ENCODE measurements around the gene SLC33A1.
"Not testable (repeated sequence)": the region's sequence is repeated elsewhere in the genome, so short reads cannot be mapped to it uniquely, and the experiment has no call there.

SLC33A1 gene

GRCh38 chr3:155854141-155854940 lies at the start of gene SLC33A1:
TSS of gene SLC33A1 (minus strand) at chr3:155854427. CDS start at chr3:155853997, 430 bp downstream.
- peak; percentile 98 for DNase-seq (ENCODE audit: low read depth)

GRCh38 chr3:155895379-155895900 lies 41.2 kb upstream of the SLC33A1 start:
- no peak for DNase-seq (ENCODE audit: low read depth)

GRCh38 chr3:155891321-155891720 lies 37.1 kb upstream of the SLC33A1 start:
- DNase-seq (ENCODE audit: low read depth) = peak; percentile 51

- peak; percentile 45 for DNase-seq (ENCODE audit: low read depth)
Observed at GRCh38 chr3:155890671-155891190, 36.5 kb upstream of the SLC33A1 start.

- DNase-seq (ENCODE audit: low read depth) = no peak
Observed at GRCh38 chr3:155889952-155890351, 35.7 kb upstream of the SLC33A1 start.

- DNase-seq (ENCODE audit: low read depth) = no peak
Observed at GRCh38 chr3:155889212-155889611, 35.0 kb upstream of the SLC33A1 start.

- DNase-seq (ENCODE audit: low read depth) = no peak
Observed at GRCh38 chr3:155886915-155887314, 32.7 kb upstream of the SLC33A1 start.

GRCh38 chr3:155886348-155886747 lies 32.1 kb upstream of the SLC33A1 start:
- DNase-seq (ENCODE audit: low read depth) = not testable (repeated sequence)

- DNase-seq (ENCODE audit: low read depth) = no peak
Observed at GRCh38 chr3:155885292-155885691, 31.1 kb upstream of the SLC33A1 start.

GRCh38 chr3:155884292-155884691 lies 30.1 kb upstream of the SLC33A1 start:
- DNase-seq (ENCODE audit: low read depth) = no peak

- no peak for DNase-seq (ENCODE audit: low read depth)
Observed at GRCh38 chr3:155880286-155880685, 26.1 kb upstream of the SLC33A1 start.

GRCh38 chr3:155876503-155876902 lies 22.3 kb upstream of the SLC33A1 start:
- no peak for DNase-seq (ENCODE audit: low read depth)

- no peak for DNase-seq (ENCODE audit: low read depth)
Observed at GRCh38 chr3:155876037-155876436, 21.8 kb upstream of the SLC33A1 start.

- DNase-seq (ENCODE audit: low read depth) = no peak
Observed at GRCh38 chr3:155872904-155873646, 18.8 kb upstream of the SLC33A1 start.

- DNase-seq (ENCODE audit: low read depth) = no peak
Observed at GRCh38 chr3:155871746-155872158, 17.5 kb upstream of the SLC33A1 start.

- DNase-seq (ENCODE audit: low read depth) = peak; percentile 65
Observed at GRCh38 chr3:155870945-155871745, 16.9 kb upstream of the SLC33A1 start.

- peak; percentile 94 for DNase-seq (ENCODE audit: low read depth)
Observed at GRCh38 chr3:155870133-155870944, 16.1 kb upstream of the SLC33A1 start, which contains the start of gene GMPS. TSS of gene GMPS (plus strand) at chr3:155870650. CDS start at chr3:155870871, 221 bp downstream.

- DNase-seq (ENCODE audit: low read depth) = no peak
Observed at GRCh38 chr3:155869691-155870090, 15.5 kb upstream of the SLC33A1 start.

GRCh38 chr3:155863072-155863784 lies 9.0 kb upstream of the SLC33A1 start:
- no peak for DNase-seq (ENCODE audit: low read depth)

GRCh38 chr3:155862290-155862982 lies 8.2 kb upstream of the SLC33A1 start:
- DNase-seq (ENCODE audit: low read depth) = peak; percentile 90
